ENCODE data around the gene SRGAP1. TPM values are rescaled to one million over a fixed set of nuclear protein-coding genes. Genes with fewer than 3 reads are reported as not detected.
"Not testable (repeated sequence)": the region's sequence is repeated elsewhere in the genome, so short reads cannot be mapped to it uniquely, and the experiment has no call there.

SRGAP1 gene
- polyA plus RNA-seq, 3 donors from 2014 or later = 0.02 TPM; not detected in 2

- DNase-seq; H3K36me3 Mint-ChIP-seq; H3K9me3 Mint-ChIP-seq; H3K4me3 Mint-ChIP-seq; H3K4me1 Mint-ChIP-seq; H3K27ac Mint-ChIP-seq; H3K27me3 Mint-ChIP-seq (ENCODE audit: low read depth in 3 of 3): not testable (repeated sequence)
Measured at GRCh38 chr12:64018116-64018515, 173.6 kb downstream of the SRGAP1 start.

GRCh38 chr12:64018524-64018923, 174.0 kb downstream of the SRGAP1 start:
- no peaks in the 10 kb centered on the region for H3K27me3 Mint-ChIP-seq (ENCODE audit: low read depth in 3 of 3)
- H3K4me1 Mint-ChIP-seq = no peaks in the 10 kb centered on the region
- H3K4me3 Mint-ChIP-seq = no peak overlapping the region
- peaks cover 0 to 2% (median 0%) of the 10 kb centered on the region in 6 donors for H3K9me3 Mint-ChIP-seq
- no peak for DNase-seq
- no peaks in the 10 kb centered on the region for H3K36me3 Mint-ChIP-seq
- no peak overlapping the region for H3K27ac Mint-ChIP-seq

- H3K4me3 Mint-ChIP-seq = no peak overlapping the region
- H3K36me3 Mint-ChIP-seq = no peaks in the 10 kb centered on the region
- no peak overlapping the region for H3K27ac Mint-ChIP-seq
- DNase-seq = no peak
- H3K27me3 Mint-ChIP-seq (ENCODE audit: low read depth in 3 of 3) = peaks cover 0 to under 1% (median 0%) of the 10 kb centered on the region in 3 donors
- H3K9me3 Mint-ChIP-seq = peaks cover 0 to 2% (median 0%) of the 10 kb centered on the region in 6 donors
- H3K4me1 Mint-ChIP-seq = no peaks in the 10 kb centered on the region
Measured at GRCh38 chr12:64019101-64019500, 174.6 kb downstream of the SRGAP1 start.

- DNase-seq = no peak
- Mint-ChIP-seq H3K4me1 (no peaks in the 10 kb centered on the region), H3K9me3 (peaks cover 0 to 2% (median 0%) of the 10 kb centered on the region in 6 donors), H3K36me3 (no peaks in the 10 kb centered on the region), H3K27me3 (ENCODE audit: low read depth in 3 of 3) (peaks cover 0 to 2% (median 2%) of the 10 kb centered on the region in 3 donors), H3K27ac (no peak overlapping the region), H3K4me3 (no peak overlapping the region)
Measured at GRCh38 chr12:64019654-64020053, 175.2 kb downstream of the SRGAP1 start.

GRCh38 chr12:64025174-64025958, 180.9 kb downstream of the SRGAP1 start:
- Mint-ChIP-seq H3K27me3 (ENCODE audit: low read depth in 3 of 3) (peaks cover 0 to 2% (median 2%) of the 10 kb centered on the region in 3 donors), H3K4me3 (no peak overlapping the region), H3K4me1 (no peaks in the 10 kb centered on the region), H3K27ac (no peak overlapping the region), H3K9me3 (no peaks in the 10 kb centered on the region), H3K36me3 (no peaks in the 10 kb centered on the region)
- DNase-seq = no peak

- peaks cover 2 to 6% (median 2%) of the 10 kb centered on the region in 3 donors for H3K27me3 Mint-ChIP-seq (ENCODE audit: low read depth in 3 of 3)
- H3K4me1 Mint-ChIP-seq = no peaks in the 10 kb centered on the region
- DNase-seq = no peak
- H3K27ac Mint-ChIP-seq = no peak overlapping the region
- H3K9me3 Mint-ChIP-seq = no peaks in the 10 kb centered on the region
- H3K4me3 Mint-ChIP-seq = no peak overlapping the region
- no peaks in the 10 kb centered on the region for H3K36me3 Mint-ChIP-seq
Measured at GRCh38 chr12:64027311-64027710, 182.8 kb downstream of the SRGAP1 start.

GRCh38 chr12:64028541-64028940, 184.0 kb downstream of the SRGAP1 start:
- Mint-ChIP-seq H3K27me3 (ENCODE audit: low read depth in 3 of 3) (peaks cover 2 to 7% (median 2%) of the 10 kb centered on the region in 3 donors), H3K27ac (no peak overlapping the region), H3K36me3 (no peaks in the 10 kb centered on the region), H3K4me1 (no peaks in the 10 kb centered on the region), H3K9me3 (no peaks in the 10 kb centered on the region), H3K4me3 (no peak overlapping the region)
- no peak for DNase-seq

- Mint-ChIP-seq H3K27me3 (ENCODE audit: low read depth in 3 of 3) (peaks cover under 1 to 5% (median 2%) of the 10 kb centered on the region in 3 donors), H3K27ac (no peak overlapping the region), H3K4me1 (no peaks in the 10 kb centered on the region), H3K4me3 (no peak overlapping the region), H3K9me3 (no peaks in the 10 kb centered on the region), H3K36me3 (no peaks in the 10 kb centered on the region)
- DNase-seq = no peak
Measured at GRCh38 chr12:64029013-64029857, 184.7 kb downstream of the SRGAP1 start.

GRCh38 chr12:64030155-64030554, 185.7 kb downstream of the SRGAP1 start:
- H3K36me3 Mint-ChIP-seq = no peaks in the 10 kb centered on the region
- DNase-seq = no peak
- no peaks in the 10 kb centered on the region for H3K4me1 Mint-ChIP-seq
- H3K4me3 Mint-ChIP-seq = no peak overlapping the region
- no peaks in the 10 kb centered on the region for H3K9me3 Mint-ChIP-seq
- H3K27ac Mint-ChIP-seq = no peak overlapping the region
- peaks cover 0 to 5% (median 2%) of the 10 kb centered on the region in 3 donors for H3K27me3 Mint-ChIP-seq (ENCODE audit: low read depth in 3 of 3)

- H3K4me3 Mint-ChIP-seq; H3K36me3 Mint-ChIP-seq; H3K9me3 Mint-ChIP-seq; DNase-seq; H3K27me3 Mint-ChIP-seq (ENCODE audit: low read depth in 3 of 3); H3K4me1 Mint-ChIP-seq; H3K27ac Mint-ChIP-seq: not testable (repeated sequence)
Measured at GRCh38 chr12:64034056-64034455, 189.6 kb downstream of the SRGAP1 start.

- no peaks in the 10 kb centered on the region for H3K4me1 Mint-ChIP-seq
Measured at GRCh38 chr12:64034901-64035576, 190.5 kb downstream of the SRGAP1 start.

GRCh38 chr12:64036414-64036813, 191.9 kb downstream of the SRGAP1 start:
- no peak for DNase-seq
- Mint-ChIP-seq H3K9me3 (peaks cover 0 to 3% (median 0%) of the 10 kb centered on the region in 6 donors), H3K27me3 (ENCODE audit: low read depth in 3 of 3) (peaks cover 0 to 2% (median 0%) of the 10 kb centered on the region in 3 donors), H3K4me3 (no peak overlapping the region), H3K4me1 (no peaks in the 10 kb centered on the region), H3K27ac (no peak overlapping the region), H3K36me3 (no peaks in the 10 kb centered on the region)

More at GRCh38 chr12:64034901-64035576, 190.5 kb downstream of the SRGAP1 start:
- no peaks in the 10 kb centered on the region for H3K36me3 Mint-ChIP-seq
- peaks cover 0 to 3% (median 0%) of the 10 kb centered on the region in 6 donors for H3K9me3 Mint-ChIP-seq
- H3K27ac Mint-ChIP-seq = no peak overlapping the region
- H3K4me3 Mint-ChIP-seq = no peak overlapping the region
- DNase-seq = no peak
- peaks cover 0 to 5% (median 2%) of the 10 kb centered on the region in 3 donors for H3K27me3 Mint-ChIP-seq (ENCODE audit: low read depth in 3 of 3)

GRCh38 chr12:64039281-64039871, 194.9 kb downstream of the SRGAP1 start:
- Mint-ChIP-seq H3K4me3 (no peak overlapping the region), H3K9me3 (peaks cover 0 to 3% (median 0%) of the 10 kb centered on the region in 6 donors), H3K4me1 (no peaks in the 10 kb centered on the region), H3K27me3 (ENCODE audit: low read depth in 3 of 3) (no peaks in the 10 kb centered on the region), H3K36me3 (no peaks in the 10 kb centered on the region), H3K27ac (no peak overlapping the region)
- no peak for DNase-seq

Data from immature natural killer cell (primary cell).